Fibroblast of lung (primary cell): ENCODE results near the gene TRIM65.

Experiments
- EZH2 ChIP-seq: IDR thresholded peaks from 2 replicates; pipeline ENCODE4 v1.5.1; 2012; ENCODE audit warnings: low read length, control low read depth, mild to moderate bottlenecking; ENCODE audit errors: missing control alignments
- TF ChIP-seq, protein P1 (sequence below), 2 donors: IDR thresholded peaks in 1 of 2; conservative IDR thresholded peaks in 1 of 2; 1 replicate in 1 of 2; 2 replicates in 1 of 2; pipeline ENCODE4 v1.5.1; 2011 to 2012; ENCODE audit warnings: low read length in 2 of 2, control low read depth in 1 of 2, inconsistent platforms in 1 of 2, low read depth in 1 of 2, mild to moderate bottlenecking in 1 of 2

DNA sequence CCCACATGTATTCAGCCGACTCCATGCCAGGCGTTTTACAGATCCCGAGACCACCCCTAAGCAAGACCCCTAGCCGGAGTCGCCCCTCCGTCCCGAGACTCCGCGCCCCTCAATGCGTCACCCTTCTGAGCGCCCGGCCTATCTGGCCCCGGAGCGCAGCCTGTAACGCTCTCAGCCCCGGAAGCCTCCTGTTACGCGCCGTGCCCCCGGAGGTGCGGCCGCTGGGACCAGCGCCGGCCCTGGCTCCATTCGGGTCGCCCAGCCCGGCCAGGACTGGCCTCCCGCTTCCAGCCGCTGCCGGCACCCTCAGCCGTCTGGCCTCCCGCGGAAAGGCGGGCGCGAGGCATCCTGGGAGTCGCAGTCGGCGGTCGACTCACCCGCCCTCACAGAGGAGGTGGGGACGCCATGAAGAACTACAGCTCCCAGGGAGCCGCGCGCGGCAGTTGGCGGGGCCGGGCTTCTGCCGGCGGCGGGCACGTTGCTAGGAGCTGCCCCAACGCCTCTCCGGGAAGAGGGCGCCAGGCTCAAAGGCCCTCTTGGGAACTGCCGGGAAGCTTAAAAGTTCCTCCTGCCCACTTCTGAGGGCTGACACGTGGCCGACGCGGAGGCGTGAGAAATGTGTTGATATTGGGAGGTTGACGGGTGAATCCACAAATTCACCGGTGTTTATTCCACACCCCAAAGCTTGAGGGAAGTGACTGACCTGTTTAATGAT, 44.1 kb upstream of the TRIM65 start, which contains the start of gene FBF1:
- TF ChIP-seq, protein P1, sequence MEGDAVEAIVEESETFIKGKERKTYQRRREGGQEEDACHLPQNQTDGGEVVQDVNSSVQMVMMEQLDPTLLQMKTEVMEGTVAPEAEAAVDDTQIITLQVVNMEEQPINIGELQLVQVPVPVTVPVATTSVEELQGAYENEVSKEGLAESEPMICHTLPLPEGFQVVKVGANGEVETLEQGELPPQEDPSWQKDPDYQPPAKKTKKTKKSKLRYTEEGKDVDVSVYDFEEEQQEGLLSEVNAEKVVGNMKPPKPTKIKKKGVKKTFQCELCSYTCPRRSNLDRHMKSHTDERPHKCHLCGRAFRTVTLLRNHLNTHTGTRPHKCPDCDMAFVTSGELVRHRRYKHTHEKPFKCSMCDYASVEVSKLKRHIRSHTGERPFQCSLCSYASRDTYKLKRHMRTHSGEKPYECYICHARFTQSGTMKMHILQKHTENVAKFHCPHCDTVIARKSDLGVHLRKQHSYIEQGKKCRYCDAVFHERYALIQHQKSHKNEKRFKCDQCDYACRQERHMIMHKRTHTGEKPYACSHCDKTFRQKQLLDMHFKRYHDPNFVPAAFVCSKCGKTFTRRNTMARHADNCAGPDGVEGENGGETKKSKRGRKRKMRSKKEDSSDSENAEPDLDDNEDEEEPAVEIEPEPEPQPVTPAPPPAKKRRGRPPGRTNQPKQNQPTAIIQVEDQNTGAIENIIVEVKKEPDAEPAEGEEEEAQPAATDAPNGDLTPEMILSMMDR (conservative IDR thresholded peaks at IDR 0.05 in 1 of 2, IDR thresholded peaks at IDR 0.05 in 1 of 2; ENCODE audit: low read depth in 1 of 2, low read length in 2 of 2): no peak
- TF ChIP-seq EZH2: no peak
